ENCODE measurements around the gene IL1RN.

- TF ChIP-seq, protein P1, sequence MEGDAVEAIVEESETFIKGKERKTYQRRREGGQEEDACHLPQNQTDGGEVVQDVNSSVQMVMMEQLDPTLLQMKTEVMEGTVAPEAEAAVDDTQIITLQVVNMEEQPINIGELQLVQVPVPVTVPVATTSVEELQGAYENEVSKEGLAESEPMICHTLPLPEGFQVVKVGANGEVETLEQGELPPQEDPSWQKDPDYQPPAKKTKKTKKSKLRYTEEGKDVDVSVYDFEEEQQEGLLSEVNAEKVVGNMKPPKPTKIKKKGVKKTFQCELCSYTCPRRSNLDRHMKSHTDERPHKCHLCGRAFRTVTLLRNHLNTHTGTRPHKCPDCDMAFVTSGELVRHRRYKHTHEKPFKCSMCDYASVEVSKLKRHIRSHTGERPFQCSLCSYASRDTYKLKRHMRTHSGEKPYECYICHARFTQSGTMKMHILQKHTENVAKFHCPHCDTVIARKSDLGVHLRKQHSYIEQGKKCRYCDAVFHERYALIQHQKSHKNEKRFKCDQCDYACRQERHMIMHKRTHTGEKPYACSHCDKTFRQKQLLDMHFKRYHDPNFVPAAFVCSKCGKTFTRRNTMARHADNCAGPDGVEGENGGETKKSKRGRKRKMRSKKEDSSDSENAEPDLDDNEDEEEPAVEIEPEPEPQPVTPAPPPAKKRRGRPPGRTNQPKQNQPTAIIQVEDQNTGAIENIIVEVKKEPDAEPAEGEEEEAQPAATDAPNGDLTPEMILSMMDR (IDR thresholded peaks at IDR 0.05 in 4 of 5, conservative IDR thresholded peaks at IDR 0.05 in 1 of 5): no peak
- TF ChIP-seq POLR2A (IDR thresholded peaks at IDR 0.05): no peak
Measured at GRCh38 chr2:113132414-113133021, 5.1 kb downstream of the IL1RN start.
